K562 (cell line): ENCODE measurements around the gene THG1L. TPM values are rescaled to one million over a fixed set of nuclear protein-coding genes. Genes with fewer than 3 reads are reported as not detected.

Experiments used
- BRCA1 ChIP-seq, 2 experiments: fragments of 450-650 bp in 1 of 2; sonication (generic) in 1 of 2; formaldehyde crosslinking in 1 of 2; IDR thresholded peaks; 2 replicates each; pipeline versions ENCODE4 v1.5.0 to v1.6.1; 2017 to 2020; ENCODE audit warnings: mild to moderate bottlenecking in 1 of 2, missing genetic modification reagents in 1 of 2
- GABPA ChIP-seq: fragments of 200-800 bp; sonication (Bioruptor generic); conservative IDR thresholded peaks from 2 replicates; pipeline ENCODE4 v1.6.1; 2016; ENCODE audit warnings: low read depth, missing genetic modification characterization, missing compliant biosample characterization
- GABPB2 ChIP-seq: fragments of 250-450 bp; sonication (Bioruptor Pico); conservative IDR thresholded peaks from 2 replicates; pipeline ENCODE4 v1.5.1; 2021; ENCODE audit warnings: mild to moderate bottlenecking
- HMG20B ChIP-seq: fragments of 250-450 bp; sonication (Bioruptor Pico); IDR thresholded peaks from 2 replicates; pipeline ENCODE4 v1.5.0; 2021; ENCODE audit warnings: mild to moderate bottlenecking
- MAFF ChIP-seq: IDR thresholded peaks from 2 replicates; pipeline ENCODE4 v1.6.1; 2012; ENCODE audit warnings: low read length, improper control_type of control experiment
- NELFE ChIP-seq: IDR thresholded peaks from 2 replicates; pipeline ENCODE4 v1.6.1; 2011; ENCODE audit warnings: mild to moderate bottlenecking; ENCODE audit not compliant: insufficient read depth, insufficient read length
- NFIX ChIP-seq: fragments of 250-450 bp; sonication (Bioruptor Pico); IDR thresholded peaks from 2 replicates; pipeline ENCODE4 v1.4.0; 2020; ENCODE audit warnings: low read depth, mild to moderate bottlenecking, moderate library complexity
- PTRF ChIP-seq: fragments of 450-650 bp; IDR thresholded peaks from 2 replicates; pipeline ENCODE4 v1.6.1; 2016; ENCODE audit warnings: mild to moderate bottlenecking, missing genetic modification characterization, missing compliant biosample characterization
- TEAD4 ChIP-seq, 2 experiments: sonication (generic) in 1 of 2; formaldehyde crosslinking in 1 of 2; IDR thresholded peaks; 2 replicates each; pipeline versions ENCODE4 v1.6.1 to v1.8.0; 2012 to 2022; ENCODE audit warnings: borderline replicate concordance in 1 of 2, inconsistent platforms in 1 of 2, low read length in 1 of 2, mild to moderate bottlenecking in 1 of 2, missing genetic modification reagents in 1 of 2
- ZBTB17 ChIP-seq: fragments of 450-650 bp; formaldehyde crosslinking; IDR thresholded peaks from 2 replicates; pipeline ENCODE4 v1.4.0; 2020; ENCODE audit warnings: mild to moderate bottlenecking
- ZNF165 ChIP-seq: fragments of 250-450 bp; sonication (Bioruptor Pico); IDR thresholded peaks from 2 replicates; pipeline ENCODE4 v1.4.0; 2020; ENCODE audit warnings: borderline replicate concordance
- ZNF175 ChIP-seq: fragments of 200-800 bp; sonication (Bioruptor generic); IDR thresholded peaks from 2 replicates; pipeline ENCODE4 v1.6.1; 2016; ENCODE audit warnings: low read depth, mild to moderate bottlenecking, missing genetic modification characterization, missing compliant biosample characterization
- polyA plus RNA-seq, 8 experiments: library from polyadenylated mRNA; depleted of rRNA in 4 of 8; stranded (reverse) in 5 of 8; unstranded in 3 of 8; fragments of >200 nt; fragmentation: Nextera tagmentation in 2 of 8; fragmentation: Illumina TruSeq in 1 of 8; extraction: Ambion mirVana in 2 of 8; extraction: Trizol in 1 of 8; gene quantifications; 2 replicates each; pipeline versions ENCODE4 v1.2.1 to v1.2.3, GENCODE V29; 2011 to 2014; ENCODE audit warnings: inconsistent platforms in 1 of 8, missing spikeins in 1 of 8
- total RNA-seq, 7 experiments: library from RNA; depleted of rRNA in 6 of 7; stranded (reverse); fragments of >200 nt in 6 of 7; fragmentation: Illumina TruSeq in 2 of 7; extraction: Trizol in 2 of 7; gene quantifications; 2 replicates each; pipeline versions ENCODE4 v1.2.1 to v1.2.3, GENCODE V29; 2011 to 2021; ENCODE audit warnings: low replicate concordance in 1 of 7
- TF ChIP-seq, protein P1 (sequence below): fragments of 450-650 bp; conservative IDR thresholded peaks from 2 replicates; pipeline ENCODE4 v1.6.1; 2016; ENCODE audit warnings: missing genetic modification characterization, low read depth, mild to moderate bottlenecking, missing compliant biosample characterization, moderate library complexity
- TF ChIP-seq, protein P2 (sequence below): sonication (generic); formaldehyde crosslinking; IDR thresholded peaks from 2 replicates; pipeline ENCODE4 v1.8.0; 2023; ENCODE audit warnings: missing genetic modification reagents, mild to moderate bottlenecking, borderline replicate concordance
- TF ChIP-seq, protein P3 (sequence below): IDR thresholded peaks from 3 replicates; pipeline ENCODE4 v1.6.1; 2011; ENCODE audit warnings: borderline replicate concordance, mild to moderate bottlenecking, moderate library complexity; ENCODE audit not compliant: insufficient read length; ENCODE audit errors: extremely low read depth

Gene THG1L
- total and polyA plus RNA-seq, 9 of the 15 experiments (the other 6 are each of a cell fraction or from before 2014, with no cell fraction given), result 21.8 to 40.7 (median 28.0) TPM

DNA sequence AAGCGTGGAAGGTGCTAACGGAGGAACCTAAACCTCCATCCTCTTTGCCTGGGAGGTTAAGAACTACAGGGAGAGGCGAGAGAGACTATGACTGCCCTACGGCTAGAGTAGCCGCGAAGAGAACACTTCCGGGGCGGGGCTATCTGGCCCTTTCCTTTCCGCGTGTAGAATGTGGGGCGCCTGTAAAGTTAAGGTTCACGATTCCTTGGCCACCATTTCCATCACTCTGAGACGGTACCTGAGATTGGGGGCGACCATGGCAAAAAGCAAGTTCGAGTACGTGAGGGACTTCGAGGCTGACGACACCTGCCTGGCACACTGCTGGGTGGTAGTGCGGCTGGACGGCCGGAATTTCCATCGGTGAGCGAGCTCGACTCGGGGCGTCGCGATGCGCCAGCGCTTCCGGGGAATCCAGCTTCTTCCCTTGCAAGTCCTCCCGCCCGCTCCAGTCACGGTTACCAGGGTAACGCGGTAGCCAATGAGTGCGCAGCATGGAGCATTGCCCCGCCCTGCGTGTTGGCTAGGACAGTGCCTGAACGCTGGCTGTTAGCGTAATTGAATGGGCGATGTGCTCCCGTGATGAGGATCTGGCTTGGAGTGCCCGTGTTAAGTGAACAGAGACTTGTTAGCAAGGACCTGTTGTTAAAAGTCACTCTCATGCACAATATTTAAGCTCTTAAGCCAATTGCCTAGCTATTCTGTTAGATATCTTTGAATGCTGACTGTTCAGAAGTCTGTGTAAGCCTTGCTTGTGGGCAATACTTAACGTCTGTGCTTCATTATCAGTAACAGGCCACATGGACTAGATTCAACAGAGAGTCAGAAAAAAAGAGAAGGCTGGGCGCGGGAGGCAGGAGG is at the start of gene THG1L (continued):
- TF ChIP-seq, protein P1, sequence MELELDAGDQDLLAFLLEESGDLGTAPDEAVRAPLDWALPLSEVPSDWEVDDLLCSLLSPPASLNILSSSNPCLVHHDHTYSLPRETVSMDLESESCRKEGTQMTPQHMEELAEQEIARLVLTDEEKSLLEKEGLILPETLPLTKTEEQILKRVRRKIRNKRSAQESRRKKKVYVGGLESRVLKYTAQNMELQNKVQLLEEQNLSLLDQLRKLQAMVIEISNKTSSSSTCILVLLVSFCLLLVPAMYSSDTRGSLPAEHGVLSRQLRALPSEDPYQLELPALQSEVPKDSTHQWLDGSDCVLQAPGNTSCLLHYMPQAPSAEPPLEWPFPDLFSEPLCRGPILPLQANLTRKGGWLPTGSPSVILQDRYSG (tag), result no peak
- no peak for TF ChIP-seq MAFF
- TF ChIP-seq GABPB2 (CRISPR knock-in tag), result no peak
- no peak for TF ChIP-seq BRCA1 (IDR thresholded peaks at IDR 0.05)
- no peak for TF ChIP-seq BRCA1 (CRISPR knock-in tag; IDR thresholded peaks at IDR 0.05)
- no peak for TF ChIP-seq ZNF165 (CRISPR knock-in tag)
- TF ChIP-seq, protein P2, sequence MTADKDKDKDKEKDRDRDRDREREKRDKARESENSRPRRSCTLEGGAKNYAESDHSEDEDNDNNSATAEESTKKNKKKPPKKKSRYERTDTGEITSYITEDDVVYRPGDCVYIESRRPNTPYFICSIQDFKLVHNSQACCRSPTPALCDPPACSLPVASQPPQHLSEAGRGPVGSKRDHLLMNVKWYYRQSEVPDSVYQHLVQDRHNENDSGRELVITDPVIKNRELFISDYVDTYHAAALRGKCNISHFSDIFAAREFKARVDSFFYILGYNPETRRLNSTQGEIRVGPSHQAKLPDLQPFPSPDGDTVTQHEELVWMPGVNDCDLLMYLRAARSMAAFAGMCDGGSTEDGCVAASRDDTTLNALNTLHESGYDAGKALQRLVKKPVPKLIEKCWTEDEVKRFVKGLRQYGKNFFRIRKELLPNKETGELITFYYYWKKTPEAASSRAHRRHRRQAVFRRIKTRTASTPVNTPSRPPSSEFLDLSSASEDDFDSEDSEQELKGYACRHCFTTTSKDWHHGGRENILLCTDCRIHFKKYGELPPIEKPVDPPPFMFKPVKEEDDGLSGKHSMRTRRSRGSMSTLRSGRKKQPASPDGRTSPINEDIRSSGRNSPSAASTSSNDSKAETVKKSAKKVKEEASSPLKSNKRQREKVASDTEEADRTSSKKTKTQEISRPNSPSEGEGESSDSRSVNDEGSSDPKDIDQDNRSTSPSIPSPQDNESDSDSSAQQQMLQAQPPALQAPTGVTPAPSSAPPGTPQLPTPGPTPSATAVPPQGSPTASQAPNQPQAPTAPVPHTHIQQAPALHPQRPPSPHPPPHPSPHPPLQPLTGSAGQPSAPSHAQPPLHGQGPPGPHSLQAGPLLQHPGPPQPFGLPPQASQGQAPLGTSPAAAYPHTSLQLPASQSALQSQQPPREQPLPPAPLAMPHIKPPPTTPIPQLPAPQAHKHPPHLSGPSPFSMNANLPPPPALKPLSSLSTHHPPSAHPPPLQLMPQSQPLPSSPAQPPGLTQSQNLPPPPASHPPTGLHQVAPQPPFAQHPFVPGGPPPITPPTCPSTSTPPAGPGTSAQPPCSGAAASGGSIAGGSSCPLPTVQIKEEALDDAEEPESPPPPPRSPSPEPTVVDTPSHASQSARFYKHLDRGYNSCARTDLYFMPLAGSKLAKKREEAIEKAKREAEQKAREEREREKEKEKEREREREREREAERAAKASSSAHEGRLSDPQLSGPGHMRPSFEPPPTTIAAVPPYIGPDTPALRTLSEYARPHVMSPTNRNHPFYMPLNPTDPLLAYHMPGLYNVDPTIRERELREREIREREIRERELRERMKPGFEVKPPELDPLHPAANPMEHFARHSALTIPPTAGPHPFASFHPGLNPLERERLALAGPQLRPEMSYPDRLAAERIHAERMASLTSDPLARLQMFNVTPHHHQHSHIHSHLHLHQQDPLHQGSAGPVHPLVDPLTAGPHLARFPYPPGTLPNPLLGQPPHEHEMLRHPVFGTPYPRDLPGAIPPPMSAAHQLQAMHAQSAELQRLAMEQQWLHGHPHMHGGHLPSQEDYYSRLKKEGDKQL (CRISPR knock-in tag), result no peak
- TF ChIP-seq NELFE, result no peak
- TF ChIP-seq, protein P3, sequence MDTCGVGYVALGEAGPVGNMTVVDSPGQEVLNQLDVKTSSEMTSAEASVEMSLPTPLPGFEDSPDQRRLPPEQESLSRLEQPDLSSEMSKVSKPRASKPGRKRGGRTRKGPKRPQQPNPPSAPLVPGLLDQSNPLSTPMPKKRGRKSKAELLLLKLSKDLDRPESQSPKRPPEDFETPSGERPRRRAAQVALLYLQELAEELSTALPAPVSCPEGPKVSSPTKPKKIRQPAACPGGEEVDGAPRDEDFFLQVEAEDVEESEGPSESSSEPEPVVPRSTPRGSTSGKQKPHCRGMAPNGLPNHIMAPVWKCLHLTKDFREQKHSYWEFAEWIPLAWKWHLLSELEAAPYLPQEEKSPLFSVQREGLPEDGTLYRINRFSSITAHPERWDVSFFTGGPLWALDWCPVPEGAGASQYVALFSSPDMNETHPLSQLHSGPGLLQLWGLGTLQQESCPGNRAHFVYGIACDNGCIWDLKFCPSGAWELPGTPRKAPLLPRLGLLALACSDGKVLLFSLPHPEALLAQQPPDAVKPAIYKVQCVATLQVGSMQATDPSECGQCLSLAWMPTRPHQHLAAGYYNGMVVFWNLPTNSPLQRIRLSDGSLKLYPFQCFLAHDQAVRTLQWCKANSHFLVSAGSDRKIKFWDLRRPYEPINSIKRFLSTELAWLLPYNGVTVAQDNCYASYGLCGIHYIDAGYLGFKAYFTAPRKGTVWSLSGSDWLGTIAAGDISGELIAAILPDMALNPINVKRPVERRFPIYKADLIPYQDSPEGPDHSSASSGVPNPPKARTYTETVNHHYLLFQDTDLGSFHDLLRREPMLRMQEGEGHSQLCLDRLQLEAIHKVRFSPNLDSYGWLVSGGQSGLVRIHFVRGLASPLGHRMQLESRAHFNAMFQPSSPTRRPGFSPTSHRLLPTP, result no peak
- peak; percentile 67 for TF ChIP-seq TEAD4 (IDR thresholded peaks at IDR 0.05; ENCODE audit: low read length)
- TF ChIP-seq TEAD4 (CRISPR knock-in tag; IDR thresholded peaks at IDR 0.05; ENCODE audit: borderline replicate concordance), result no peak
- TF ChIP-seq ZNF175 (CRISPR knock-in tag), result no peak
- no peak for TF ChIP-seq PTRF (tag)
- TF ChIP-seq NFIX, result no peak
- no peak for TF ChIP-seq HMG20B (CRISPR knock-in tag)
- peak; percentile 97 for TF ChIP-seq GABPA
- no peak for TF ChIP-seq ZBTB17 (CRISPR knock-in tag)
